ENCODE results near the gene MFSD2B. TPM values are rescaled to one million over a fixed set of nuclear protein-coding genes. Genes with fewer than 3 reads are reported as not detected.

The MFSD2B gene
- under 1 TPM in 2 of 5 experiments, not detected in 3; 0.22 to 0.76 TPM for total RNA-seq
- not detected for polyA plus RNA-seq
- not detected for total RNA-seq

GRCh38 chr2:24009680-24010476 is at the start of gene MFSD2B:
Gene MFSD2B (plus strand): TSS chr2:24010085. CDS start chr2:24010097, 12 bp downstream.
- Mint-ChIP-seq H3K27me3 (peaks cover 32 to 48% (median 38%) of the 10 kb centered on the region in 5 donors), H3K9me3 (no peaks in the 10 kb centered on the region), H3K27ac (no peak within 1 kb of the TSS), H3K4me1 (peaks cover 0 to 10% (median 3%) of the 10 kb centered on the region in 7 donors), H3K36me3 (peaks cover 0 to 8% (median 0%) of the 10 kb centered on the region in 5 donors), H3K4me3 (peak within 1 kb of the TSS in 1 of 10 donors; percentile 33)
- H3K27me3 ChIP-seq (ENCODE audit: control insufficient read depth in 2 of 2, insufficient read depth in 2 of 2, low read length in 2 of 2): peaks cover 0 to 9% of the 10 kb centered on the region in 2 donors
- H3K4me1 ChIP-seq (ENCODE audit: control insufficient read depth in 2 of 2, insufficient read depth in 2 of 2, low read length in 2 of 2): no peaks in the 10 kb centered on the region
- ChIA-PET CTCF (no interaction called here), POLR2A (no interaction called here)
- no peak within 1 kb of the TSS for H3K27ac ChIP-seq (ENCODE audit: low read depth, low read length)
- H3K36me3 ChIP-seq (ENCODE audit: control insufficient read depth in 2 of 3, insufficient read depth in 3 of 3, low read length in 3 of 3): no peaks in the 10 kb centered on the region
- peak; percentile 42 for ATAC-seq
- intact Hi-C loops (cut with micrococcal nuclease): no loop called here
- H3K9me3 ChIP-seq (ENCODE audit: control insufficient read depth in 2 of 3, low read length in 3 of 3): no peaks in the 10 kb centered on the region
- no peak for DNase-seq
- H3K4me3 ChIP-seq (ENCODE audit: low read length): no peak within 1 kb of the TSS

DNA sequence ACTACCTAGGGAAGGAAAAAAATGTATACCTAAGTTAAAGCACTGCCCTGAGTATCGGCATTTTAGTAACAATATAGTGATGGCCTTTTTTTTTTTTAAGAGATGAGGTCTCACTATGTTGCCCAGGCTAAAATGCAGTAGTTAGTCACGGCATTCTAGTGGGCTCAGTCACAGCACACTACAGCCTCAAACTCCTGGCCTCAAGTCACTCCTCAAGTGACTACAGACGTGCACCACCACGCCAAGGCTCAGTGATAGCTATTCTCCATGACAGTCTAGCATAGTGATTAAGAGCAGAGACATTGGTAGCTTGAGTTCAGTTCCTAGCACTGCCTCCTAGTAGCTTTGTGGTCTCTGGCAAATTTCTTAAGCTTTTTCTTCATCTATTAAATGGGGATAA is 42.0 kb upstream of the MFSD2B start:
- Histone ChIP-seq H3K27ac (ENCODE audit: low read depth, low read length) (no peak overlapping the region), H3K36me3 (ENCODE audit: control insufficient read depth in 2 of 3, insufficient read depth in 3 of 3, low read length in 3 of 3) (peaks cover 0 to 9% (median 0%) of the 10 kb centered on the region in 3 experiments), H3K9me3 (ENCODE audit: control insufficient read depth in 2 of 3, low read length in 3 of 3) (no peaks in the 10 kb centered on the region), H3K27me3 (ENCODE audit: control insufficient read depth in 2 of 2, insufficient read depth in 2 of 2, low read length in 2 of 2) (no peaks in the 10 kb centered on the region), H3K4me3 (ENCODE audit: low read length) (no peak overlapping the region), H3K4me1 (ENCODE audit: control insufficient read depth in 2 of 2, insufficient read depth in 2 of 2, low read length in 2 of 2) (no peaks in the 10 kb centered on the region)
- ChIA-PET POLR2A (no interaction called here), CTCF (no interaction called here)
- no peak overlapping the region for H3K4me3 Mint-ChIP-seq
- ATAC-seq (no peak), DNase-seq (no peak)
- H3K9me3 Mint-ChIP-seq: no peaks in the 10 kb centered on the region
- peaks cover 0 to 24% (median 7%) of the 10 kb centered on the region in 5 donors for H3K36me3 Mint-ChIP-seq
- no peak overlapping the region for H3K27ac Mint-ChIP-seq
- intact Hi-C loops (cut with micrococcal nuclease): no loop called here
- peaks cover 0 to 4% (median 0%) of the 10 kb centered on the region in 7 donors for H3K4me1 Mint-ChIP-seq
- H3K27me3 Mint-ChIP-seq: no peaks in the 10 kb centered on the region

DNA sequence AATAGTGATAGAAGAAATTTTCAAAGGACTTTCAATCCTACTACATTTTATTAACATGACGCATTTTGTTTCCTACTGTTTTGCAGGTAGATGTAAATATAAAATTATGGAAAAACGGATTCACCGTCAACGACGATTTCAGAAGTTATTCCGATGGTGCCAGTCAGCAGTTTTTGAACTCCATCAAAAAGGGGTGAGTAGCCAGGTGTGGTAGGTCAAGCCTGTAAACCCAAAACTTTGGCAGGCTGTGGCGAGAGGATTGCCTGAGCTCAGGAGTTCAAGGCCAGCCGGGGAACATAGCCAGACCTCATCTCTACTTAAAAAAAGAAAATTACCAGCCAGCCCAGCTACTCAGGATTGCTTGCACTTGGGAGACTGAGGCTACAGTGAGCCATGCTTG is 33.0 kb upstream of the MFSD2B start:
- Mint-ChIP-seq H3K9me3 (no peaks in the 10 kb centered on the region), H3K27me3 (no peaks in the 10 kb centered on the region), H3K4me1 (no peaks in the 10 kb centered on the region), H3K4me3 (no peak overlapping the region), H3K36me3 (peaks cover 0 to 19% (median 14%) of the 10 kb centered on the region in 5 donors), H3K27ac (no peak overlapping the region)
- no peak overlapping the region for H3K27ac ChIP-seq (ENCODE audit: low read depth, low read length)
- no peak for ATAC-seq
- POLR2A ChIA-PET: interaction anchor here (0.6 kb wide), 1 partner anchor 37 kb away, joined by 4 read pairs; no protein-coding TSS in a partner anchor
- intact Hi-C loops (cut with micrococcal nuclease): no loop called here
- no peaks in the 10 kb centered on the region for H3K4me1 ChIP-seq (ENCODE audit: control insufficient read depth in 2 of 2, insufficient read depth in 2 of 2, low read length in 2 of 2)
- CTCF ChIA-PET: no interaction called here
- H3K4me3 ChIP-seq (ENCODE audit: low read length): no peak overlapping the region
- H3K9me3 ChIP-seq (ENCODE audit: control insufficient read depth in 2 of 3, low read length in 3 of 3): no peaks in the 10 kb centered on the region
- no peaks in the 10 kb centered on the region for H3K27me3 ChIP-seq (ENCODE audit: control insufficient read depth in 2 of 2, insufficient read depth in 2 of 2, low read length in 2 of 2)
- DNase-seq: no peak
- peaks cover 0 to 9% (median 0%) of the 10 kb centered on the region in 3 experiments for H3K36me3 ChIP-seq (ENCODE audit: control insufficient read depth in 2 of 3, insufficient read depth in 3 of 3, low read length in 3 of 3)

DNA sequence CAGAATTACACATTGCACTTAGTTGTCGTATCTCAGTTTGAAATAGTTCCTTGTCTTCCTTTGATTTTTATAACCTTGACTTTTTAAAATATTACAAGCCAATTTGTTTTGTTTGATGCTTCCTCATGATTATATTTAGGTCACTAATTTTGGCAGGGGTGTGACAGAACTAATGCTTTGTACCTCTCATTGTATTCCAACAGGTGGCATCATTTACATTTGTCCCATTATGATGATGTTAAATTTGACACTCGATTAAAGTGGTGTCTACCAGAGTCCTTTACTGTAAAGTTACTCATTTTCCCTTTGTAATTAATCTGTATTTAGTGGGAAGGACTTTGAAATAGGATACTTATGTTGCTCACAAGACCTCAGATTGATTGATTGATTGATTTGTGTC is 21.5 kb upstream of the MFSD2B start:
- no peak overlapping the region for H3K4me3 Mint-ChIP-seq
- Histone ChIP-seq H3K9me3 (ENCODE audit: control insufficient read depth in 2 of 3, low read length in 3 of 3) (no peaks in the 10 kb centered on the region), H3K4me1 (ENCODE audit: control insufficient read depth in 2 of 2, insufficient read depth in 2 of 2, low read length in 2 of 2) (no peaks in the 10 kb centered on the region), H3K36me3 (ENCODE audit: control insufficient read depth in 2 of 3, insufficient read depth in 3 of 3, low read length in 3 of 3) (no peaks in the 10 kb centered on the region), H3K4me3 (ENCODE audit: low read length) (no peak overlapping the region), H3K27ac (ENCODE audit: low read depth, low read length) (no peak overlapping the region), H3K27me3 (ENCODE audit: control insufficient read depth in 2 of 2, insufficient read depth in 2 of 2, low read length in 2 of 2) (no peaks in the 10 kb centered on the region)
- intact Hi-C loops (cut with micrococcal nuclease): loop anchor here (1.0 kb wide), 2 partner anchors 96 to 394 kb away; partner anchors contain the start of gene TP53I3 (in 2 of the 2)
- no peaks in the 10 kb centered on the region for H3K27me3 Mint-ChIP-seq
- H3K4me1 Mint-ChIP-seq: peaks cover 0 to 3% (median 0%) of the 10 kb centered on the region in 7 donors
- peaks cover 0 to 12% (median 9%) of the 10 kb centered on the region in 5 donors for H3K36me3 Mint-ChIP-seq
- ATAC-seq: peak; percentile 60
- ChIA-PET CTCF (no interaction called here), POLR2A (no interaction called here)
- no peaks in the 10 kb centered on the region for H3K9me3 Mint-ChIP-seq
- DNase-seq: peak in 4 of 9 donors; percentile 8 to 26 (median 23)
- peak overlapping the region in 1 of 9 donors; percentile 49 for H3K27ac Mint-ChIP-seq

DNA sequence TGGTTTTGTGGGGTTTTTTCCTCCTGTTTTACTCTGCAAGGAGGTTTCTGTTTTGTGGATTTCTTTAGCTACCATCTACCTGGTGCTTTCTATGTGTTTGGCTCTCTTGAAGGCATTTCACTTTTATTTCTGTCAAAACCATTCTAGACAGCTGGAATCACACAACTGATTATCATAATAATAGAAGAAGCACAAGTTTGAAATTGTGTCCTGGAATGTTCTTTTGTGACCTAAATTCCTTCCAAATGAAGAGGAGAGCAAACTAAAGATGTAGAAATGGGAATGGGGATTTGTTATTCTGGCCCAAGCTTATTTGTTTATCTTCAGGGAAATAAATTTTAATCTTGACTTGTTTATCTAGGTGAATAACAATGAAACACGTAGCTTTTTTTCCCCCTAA is 17.0 kb upstream of the MFSD2B start:
- no peak overlapping the region for H3K27ac ChIP-seq (ENCODE audit: low read depth, low read length)
- no peak overlapping the region for H3K4me3 ChIP-seq (ENCODE audit: low read length)
- H3K27me3 ChIP-seq (ENCODE audit: control insufficient read depth in 2 of 2, insufficient read depth in 2 of 2, low read length in 2 of 2): no peaks in the 10 kb centered on the region
- ATAC-seq (no peak), DNase-seq (no peak)
- Mint-ChIP-seq H3K4me3 (no peak overlapping the region), H3K9me3 (no peaks in the 10 kb centered on the region), H3K27ac (no peak overlapping the region), H3K4me1 (peaks cover 0 to 3% (median 0%) of the 10 kb centered on the region in 7 donors), H3K36me3 (peaks cover 0 to 20% (median 9%) of the 10 kb centered on the region in 5 donors), H3K27me3 (no peaks in the 10 kb centered on the region)
- H3K4me1 ChIP-seq (ENCODE audit: control insufficient read depth in 2 of 2, insufficient read depth in 2 of 2, low read length in 2 of 2): no peaks in the 10 kb centered on the region
- H3K36me3 ChIP-seq (ENCODE audit: control insufficient read depth in 2 of 3, insufficient read depth in 3 of 3, low read length in 3 of 3): no peaks in the 10 kb centered on the region
- POLR2A ChIA-PET: no interaction called here
- CTCF ChIA-PET: no interaction called here
- intact Hi-C loops (cut with micrococcal nuclease): no loop called here
- no peaks in the 10 kb centered on the region for H3K9me3 ChIP-seq (ENCODE audit: control insufficient read depth in 2 of 3, low read length in 3 of 3)

- no peaks in the 10 kb centered on the region for H3K9me3 ChIP-seq (ENCODE audit: control insufficient read depth in 2 of 3, low read length in 3 of 3)
- H3K36me3 Mint-ChIP-seq: peaks cover 0 to 19% (median 4%) of the 10 kb centered on the region in 5 donors
- no peaks in the 10 kb centered on the region for H3K27me3 ChIP-seq (ENCODE audit: control insufficient read depth in 2 of 2, insufficient read depth in 2 of 2, low read length in 2 of 2)
- H3K4me1 ChIP-seq (ENCODE audit: control insufficient read depth in 2 of 2, insufficient read depth in 2 of 2, low read length in 2 of 2): no peaks in the 10 kb centered on the region
- ATAC-seq: no peak
- H3K27ac Mint-ChIP-seq: no peak overlapping the region
- H3K27me3 Mint-ChIP-seq: no peaks in the 10 kb centered on the region
- CTCF ChIA-PET: no interaction called here
- H3K4me3 Mint-ChIP-seq: no peak overlapping the region
- no peak for DNase-seq
- no peaks in the 10 kb centered on the region for H3K4me1 Mint-ChIP-seq
- POLR2A ChIA-PET: interaction anchor here (0.6 kb wide), 1 partner anchor 12 kb away, joined by 4 read pairs; no protein-coding TSS in a partner anchor
- no peaks in the 10 kb centered on the region for H3K9me3 Mint-ChIP-seq
- intact Hi-C loops (cut with micrococcal nuclease): no loop called here
- no peak overlapping the region for H3K27ac ChIP-seq (ENCODE audit: low read depth, low read length)
- no peak overlapping the region for H3K4me3 ChIP-seq (ENCODE audit: low read length)
- peaks cover 0 to 3% (median 0%) of the 10 kb centered on the region in 3 experiments for H3K36me3 ChIP-seq (ENCODE audit: control insufficient read depth in 2 of 3, insufficient read depth in 3 of 3, low read length in 3 of 3)
Observed at GRCh38 chr2:23993736-23994269, 16.1 kb upstream of the MFSD2B start.

All from naive thymus-derived CD4-positive, alpha-beta T cell (primary cell).